ENCODE measurements around the gene CXorf58.

The CXorf58 gene

GRCh38 chrX:23919706-23920320 is 12.0 kb downstream of the CXorf58 start:
- FAIRE-seq, result no peak
- DNase-seq (ENCODE audit: insufficient read length, low spot score), result no peak
- TF ChIP-seq CTCF (IDR thresholded peaks at IDR 0.05; ENCODE audit: insufficient read depth, missing control alignments), result peak; percentile 11

DNA sequence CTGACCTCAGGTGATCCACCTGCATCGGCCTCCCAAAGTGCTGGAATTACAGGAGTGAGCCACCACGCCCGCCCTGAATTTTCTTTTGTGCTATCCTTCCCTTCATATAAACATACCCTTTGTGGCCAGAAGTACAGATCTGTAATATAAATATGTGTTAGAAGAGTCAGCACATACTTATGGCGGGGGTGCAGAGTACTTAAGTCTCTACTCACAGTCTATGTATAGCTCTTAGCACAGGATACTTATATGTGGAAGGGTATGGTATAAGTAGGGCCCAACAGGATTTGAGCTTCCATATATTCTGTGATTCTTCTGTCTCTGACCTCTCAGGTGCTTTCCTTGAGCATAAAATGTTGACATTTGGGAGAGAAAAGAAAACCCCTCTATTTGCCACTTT is 18.2 kb downstream of the CXorf58 start:
- DNase-seq (ENCODE audit: insufficient read length, low spot score) (no peak), FAIRE-seq (no peak)
- TF ChIP-seq CTCF (IDR thresholded peaks at IDR 0.05; ENCODE audit: insufficient read depth, missing control alignments), result no peak

DNA sequence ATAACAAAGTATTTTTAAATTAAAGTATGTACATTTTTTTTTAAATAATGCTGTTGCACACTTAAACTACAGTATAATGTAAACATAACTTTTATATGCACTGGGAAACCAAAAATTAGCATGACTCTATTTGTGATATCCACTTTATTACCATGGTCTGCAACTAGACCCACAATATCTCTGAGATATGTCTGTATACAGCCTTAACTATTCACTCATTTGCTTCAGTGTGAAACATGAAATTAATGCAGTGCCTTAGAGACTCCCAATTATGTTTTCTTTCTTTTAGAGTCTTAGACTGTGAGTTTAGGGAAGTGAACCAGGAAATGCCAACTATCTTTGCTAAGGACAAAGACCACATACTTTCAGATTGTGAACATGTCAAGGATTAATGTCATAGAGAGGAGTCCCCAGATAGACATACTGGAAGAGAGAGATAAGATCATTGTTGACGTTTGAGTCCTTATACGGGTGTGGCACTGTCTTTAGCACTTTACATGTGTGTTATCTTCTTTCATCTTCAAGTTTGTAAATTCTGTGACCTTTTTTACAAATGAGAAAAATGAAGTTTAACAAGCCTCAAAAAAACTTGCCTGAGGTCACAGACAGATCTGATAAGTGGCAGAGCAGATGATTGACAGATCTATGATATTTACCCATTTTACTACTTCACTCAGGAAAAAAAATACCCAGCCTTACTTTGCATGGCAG is 23.2 kb downstream of the CXorf58 start:
- FAIRE-seq, result no peak
- TF ChIP-seq CTCF (IDR thresholded peaks at IDR 0.05; ENCODE audit: insufficient read depth, missing control alignments), result no peak
- no peak for DNase-seq (ENCODE audit: insufficient read length, low spot score)

DNA sequence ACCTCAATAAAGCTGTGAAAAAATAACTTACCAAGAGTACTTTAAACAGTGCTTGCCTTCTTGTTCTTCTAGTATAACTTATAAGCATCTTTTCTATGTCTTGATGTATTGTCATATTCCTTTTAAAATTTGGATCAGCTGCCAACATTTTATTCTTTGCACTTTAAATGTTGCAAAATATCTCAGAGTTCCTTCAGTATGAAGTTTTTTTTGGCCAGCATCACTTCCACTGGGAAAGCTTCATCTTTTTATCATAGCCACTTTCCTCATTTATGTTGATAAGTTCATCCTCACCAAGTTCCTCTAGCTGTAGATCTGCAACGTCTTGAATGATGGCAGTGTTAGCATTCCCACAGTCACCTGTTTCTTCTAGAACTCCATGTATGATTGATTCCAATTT is 24.2 kb downstream of the CXorf58 start:
- no peak for DNase-seq (ENCODE audit: insufficient read length, low spot score)
- no peak for TF ChIP-seq CTCF (IDR thresholded peaks at IDR 0.05; ENCODE audit: insufficient read depth, missing control alignments)
- FAIRE-seq, result no peak

GRCh38 chrX:23935106-23935505 is 27.3 kb downstream of the CXorf58 start:
- no peak for TF ChIP-seq CTCF (IDR thresholded peaks at IDR 0.05; ENCODE audit: insufficient read depth, missing control alignments)
- FAIRE-seq, result no peak
- no peak for DNase-seq (ENCODE audit: insufficient read length, low spot score)

DNA sequence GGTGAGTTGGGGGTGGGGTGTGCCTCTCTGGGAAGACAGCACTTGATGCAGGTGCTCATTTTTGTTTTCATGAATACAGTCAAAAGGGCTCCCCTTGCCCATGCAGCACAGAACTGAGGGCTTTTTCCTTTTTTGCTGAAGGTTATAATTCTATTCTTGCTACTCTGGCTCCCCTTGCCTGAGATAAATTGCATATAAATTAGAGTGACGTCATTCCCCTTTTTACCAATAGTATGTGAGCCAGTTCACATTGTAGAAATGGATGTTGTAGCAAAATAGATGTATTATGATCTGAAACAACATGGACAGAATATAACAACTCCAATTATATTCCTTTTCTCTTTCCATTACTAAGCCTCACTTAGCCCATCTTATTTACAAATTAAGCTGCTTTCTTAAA is 28.4 kb downstream of the CXorf58 start:
- TF ChIP-seq CTCF (IDR thresholded peaks at IDR 0.05; ENCODE audit: insufficient read depth, missing control alignments), result no peak
- DNase-seq (ENCODE audit: insufficient read length, low spot score) (no peak), FAIRE-seq (peak; percentile 80)

GRCh38 chrX:23937100-23937499 is 29.3 kb downstream of the CXorf58 start:
- TF ChIP-seq CTCF (IDR thresholded peaks at IDR 0.05; ENCODE audit: insufficient read depth, missing control alignments), result no peak
- FAIRE-seq (peak; percentile 38), DNase-seq (ENCODE audit: insufficient read length, low spot score) (no peak)
